GM10266 (cell line): ENCODE results near the gene GPR62.
A peak's percentile ranks its signal among the peaks of the same experiment; 100 is the strongest.

Source experiments
- DNase-seq: peaks from one replicate; pipeline ENCODE4 v3.0.0; 2012; ENCODE audit errors: extremely low spot score
- CTCF ChIP-seq: IDR thresholded peaks from 2 replicates; pipeline ENCODE4 v1.5.1; 2012; ENCODE audit warnings: mild to moderate bottlenecking, low read depth; ENCODE audit not compliant: control insufficient read depth, insufficient read depth; ENCODE audit errors: missing control alignments

Gene GPR62

GRCh38 chr3:51994530-51994929, 39.3 kb downstream of the GPR62 start:
- DNase-seq = no peak
- no peak for TF ChIP-seq CTCF

- DNase-seq = peak; percentile 93
Observed at GRCh38 chr3:51995346-51996163, 40.4 kb downstream of the GPR62 start, which contains the start of gene RPL29. Gene RPL29, minus strand, starts transcription at chr3:51995895. Its CDS starts 434 bp downstream, at chr3:51995461.

GRCh38 chr3:51997172-51997571, 42.0 kb downstream of the GPR62 start:
- TF ChIP-seq CTCF = no peak
- DNase-seq = no peak

More at GRCh38 chr3:51995346-51996163, 40.4 kb downstream of the GPR62 start, which contains the start of gene RPL29:
- peak; percentile 23 for TF ChIP-seq CTCF

GRCh38 chr3:51997935-51998596, 42.9 kb downstream of the GPR62 start:
- DNase-seq = no peak
- TF ChIP-seq CTCF = no peak

GRCh38 chr3:51998774-51999173, 43.6 kb downstream of the GPR62 start:
- no peak for DNase-seq
- TF ChIP-seq CTCF = no peak

- no peak for DNase-seq
- no peak for TF ChIP-seq CTCF
Observed at GRCh38 chr3:51999846-52000245, 44.7 kb downstream of the GPR62 start.
